Neuronal stem cell (in vitro differentiated cells): Measurements from ENCODE around the gene CCL4L2.
"Not testable (repeated sequence)": the region's sequence is repeated elsewhere in the genome, so short reads cannot be mapped to it uniquely, and the experiment has no call there.

Experiments
- DNase-seq: peaks from one replicate; pipeline ENCODE4 v3.0.0-alpha.2; 2013; ENCODE audit warnings: low spot score
- H2AFZ ChIP-seq: one replicate; pipeline ENCODE4 v1.6.1; 2013; ENCODE audit warnings: mild to moderate bottlenecking, low read length, inconsistent platforms
- H2AK5ac ChIP-seq: 2 replicates; pipeline ENCODE4 v1.6.1; 2013; ENCODE audit warnings: low read depth, mild to moderate bottlenecking, inconsistent platforms, low read length, moderate library complexity, mixed read lengths
- H2BK120ac ChIP-seq: 2 replicates; pipeline ENCODE4 v1.6.1; 2013; ENCODE audit warnings: low read depth, mild to moderate bottlenecking, inconsistent platforms, low read length, moderate library complexity, mixed read lengths
- H2BK12ac ChIP-seq: one replicate; pipeline ENCODE4 v1.6.1; 2013; ENCODE audit warnings: low read length, inconsistent platforms
- H2BK15ac ChIP-seq: 2 replicates; pipeline ENCODE4 v1.6.1; 2013; ENCODE audit warnings: mild to moderate bottlenecking, low read length, inconsistent platforms, mixed read lengths
- H2BK5ac ChIP-seq: one replicate; pipeline ENCODE4 v1.6.1; 2013; ENCODE audit warnings: inconsistent platforms, mild to moderate bottlenecking, low read length, moderate library complexity
- H3K14ac ChIP-seq: one replicate; pipeline ENCODE4 v1.6.1; 2013; ENCODE audit warnings: low read length, inconsistent platforms
- H3K18ac ChIP-seq: 2 replicates; pipeline ENCODE4 v1.6.1; 2013; ENCODE audit warnings: low read length, inconsistent platforms
- H3K23ac ChIP-seq: 2 replicates; pipeline ENCODE4 v1.6.1; 2013; ENCODE audit warnings: low read depth, mild to moderate bottlenecking, mixed read lengths, low read length, inconsistent platforms; ENCODE audit not compliant: poor library complexity
- H3K27ac ChIP-seq: replicated peaks from 3 replicates; pipeline ENCODE4 v1.5.1; 2013; ENCODE audit warnings: low read length, inconsistent platforms
- H3K27me3 ChIP-seq, 3 experiments: 2 replicates each; pipeline ENCODE4 v1.6.1; 2013; ENCODE audit warnings: low read length in 3 of 3, mild to moderate bottlenecking in 2 of 3, inconsistent platforms in 1 of 3, low read depth in 1 of 3, mixed read lengths in 1 of 3, moderate library complexity in 1 of 3; ENCODE audit not compliant: control insufficient read depth in 3 of 3, insufficient read depth in 3 of 3
- H3K36me3 ChIP-seq, 2 donors: replicated peaks in 1 of 2; 2 replicates each; pipeline ENCODE4 v1.6.1; 2013; ENCODE audit warnings: low read length in 2 of 2; ENCODE audit not compliant: control insufficient read depth in 2 of 2, insufficient read depth in 2 of 2
- H3K4ac ChIP-seq: 2 replicates; pipeline ENCODE4 v1.6.1; 2013; ENCODE audit warnings: inconsistent platforms, mild to moderate bottlenecking, low read length, moderate library complexity
- H3K4me1 ChIP-seq, 2 donors: 1 replicate in 1 of 2; 2 replicates in 1 of 2; pipeline ENCODE4 v1.6.1; 2013; ENCODE audit warnings: low read length in 2 of 2, low read depth in 1 of 2; ENCODE audit not compliant: control insufficient read depth in 2 of 2, insufficient read depth in 1 of 2
- H3K4me2 ChIP-seq: one replicate; pipeline ENCODE4 v1.6.1; 2013; ENCODE audit warnings: mild to moderate bottlenecking, low read length, inconsistent platforms; ENCODE audit not compliant: insufficient read depth, poor library complexity, severe bottlenecking
- H3K4me3 ChIP-seq, 2 donors: 2 replicates each; pipeline ENCODE4 v1.5.1; 2013; ENCODE audit warnings: low read length in 2 of 2, mild to moderate bottlenecking in 2 of 2, inconsistent platforms in 1 of 2, moderate library complexity in 1 of 2
- H3K79me1 ChIP-seq: one replicate; pipeline ENCODE4 v1.6.1; 2013; ENCODE audit warnings: low read depth, mild to moderate bottlenecking, inconsistent platforms, low read length, moderate library complexity
- H3K9ac ChIP-seq: one replicate; pipeline ENCODE4 v1.6.1; 2013; ENCODE audit warnings: mild to moderate bottlenecking, low read depth, low read length, inconsistent platforms; ENCODE audit not compliant: poor library complexity
- H3K9me3 ChIP-seq, 2 donors: replicated peaks in 1 of 2; 2 replicates each; pipeline versions ENCODE3 to v1.6.1; 2013; ENCODE audit warnings: low read length in 2 of 2, mild to moderate bottlenecking in 2 of 2, inconsistent platforms in 1 of 2, low read depth in 1 of 2, mixed read lengths in 1 of 2, moderate library complexity in 1 of 2; ENCODE audit not compliant: control insufficient read depth in 2 of 2, insufficient read depth in 1 of 2
- H4K8ac ChIP-seq: one replicate; pipeline ENCODE4 v1.6.1; 2013; ENCODE audit warnings: low read depth, mild to moderate bottlenecking, inconsistent platforms, low read length, moderate library complexity
- H4K91ac ChIP-seq: one replicate; pipeline ENCODE4 v1.6.1; 2013; ENCODE audit warnings: low read length, low read depth, mild to moderate bottlenecking, inconsistent platforms; ENCODE audit not compliant: poor library complexity
- WGBS, 2 donors: extraction: QIAGEN DNeasy Blood & Tissue Kit; methylation state at CpG; one replicate each; pipeline ENCODE4 v1.1.7; 2013; ENCODE audit warnings: missing lambda C conversion rate in 2 of 2, mixed read lengths in 1 of 2; ENCODE audit not compliant: insufficient read length in 2 of 2, insufficient replicate concordance in 1 of 2; ENCODE audit errors: extremely low coverage in 2 of 2; 5-methylcytosine and 5-hydroxymethylcytosine counted together

The CCL4L2 gene

DNA sequence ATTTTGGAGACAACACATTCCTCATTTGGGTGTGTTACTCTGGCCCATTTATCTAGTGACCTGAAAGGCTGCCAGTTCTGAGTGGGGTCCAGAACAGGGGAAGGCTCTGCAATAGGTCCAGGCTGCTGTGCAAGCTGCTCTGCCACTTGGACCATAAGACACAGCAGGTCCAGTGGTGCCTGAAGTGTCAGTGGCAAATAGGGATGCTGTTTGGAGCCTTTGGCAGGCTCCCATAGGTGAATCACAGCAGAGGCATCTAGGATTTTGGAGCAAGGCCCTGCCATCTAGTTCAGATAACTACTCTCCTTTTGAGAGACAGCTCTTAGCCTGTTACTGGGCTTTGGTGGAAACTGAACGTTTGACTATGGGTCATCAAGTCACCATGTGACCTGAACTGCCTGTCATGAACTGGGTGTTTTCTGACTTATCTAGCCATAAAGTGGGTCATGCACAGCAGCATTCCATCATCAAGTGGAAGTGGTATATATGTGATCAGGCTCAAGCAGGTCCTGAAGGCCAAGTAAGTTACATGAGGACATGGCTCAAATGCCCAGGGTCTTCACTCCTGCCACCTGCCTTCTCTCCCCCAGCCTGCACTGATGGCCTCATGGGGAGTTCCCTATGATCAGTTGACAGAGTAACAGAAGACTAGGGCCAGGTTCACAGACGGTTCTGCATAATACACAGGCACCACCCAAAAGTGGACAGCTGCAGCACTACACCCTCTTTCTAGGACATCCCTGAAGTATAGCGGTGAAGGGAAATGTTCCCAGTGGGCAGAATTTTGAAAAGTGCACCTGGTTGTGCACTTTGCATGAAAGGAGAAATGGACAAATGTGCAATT is 10.1 kb downstream of the CCL4L2 start:
- H2AFZ ChIP-seq, H4K91ac ChIP-seq, H2AK5ac ChIP-seq, H3K9ac ChIP-seq, H3K4ac ChIP-seq, DNase-seq, H2BK15ac ChIP-seq, H3K36me3 ChIP-seq, H2BK120ac ChIP-seq, H3K23ac ChIP-seq, H3K9me3 ChIP-seq, H3K4me3 ChIP-seq, H3K14ac ChIP-seq, H3K79me1 ChIP-seq, H3K18ac ChIP-seq, H4K8ac ChIP-seq, H3K27me3 ChIP-seq, H3K27ac ChIP-seq, H3K4me2 ChIP-seq, H3K4me1 ChIP-seq, H2BK5ac ChIP-seq, H2BK12ac ChIP-seq: not testable (repeated sequence)
- no CpG with 5 or more reads among the region's 3 CpGs for WGBS, 2 donors

DNA sequence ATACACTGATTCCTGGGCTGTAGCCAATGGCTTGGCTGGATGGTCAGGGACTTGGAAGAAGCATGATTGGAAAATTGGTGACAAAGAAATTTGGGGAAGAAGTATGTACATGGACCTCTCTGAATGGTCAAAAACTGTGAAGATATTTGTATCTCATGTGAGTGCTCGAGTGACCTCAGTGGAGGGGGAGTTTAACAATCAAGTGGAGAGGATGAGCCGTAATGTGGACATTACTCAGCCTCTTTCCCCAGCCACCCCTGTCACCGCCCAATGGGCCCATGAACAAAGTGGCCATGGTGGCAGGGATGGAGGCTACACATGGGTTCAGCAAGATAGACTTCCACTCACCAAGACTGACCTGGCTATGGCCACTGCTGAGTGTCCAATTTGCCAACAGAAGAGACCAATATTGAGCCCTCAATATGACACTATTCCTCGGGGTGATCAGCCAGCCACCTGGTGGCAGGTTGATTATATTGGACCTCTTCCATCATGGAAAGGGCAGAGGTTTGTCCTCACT is 10.8 kb downstream of the CCL4L2 start:
- not testable (repeated sequence) for DNase-seq, H3K4ac ChIP-seq, H3K14ac ChIP-seq, H3K4me3 ChIP-seq, H3K4me1 ChIP-seq, H4K8ac ChIP-seq, H2BK120ac ChIP-seq, H3K9me3 ChIP-seq, H2BK12ac ChIP-seq, H3K27ac ChIP-seq, H3K27me3 ChIP-seq, H2BK15ac ChIP-seq, H3K36me3 ChIP-seq, H3K79me1 ChIP-seq, H3K9ac ChIP-seq, H2AFZ ChIP-seq, H2BK5ac ChIP-seq, H3K18ac ChIP-seq, H3K4me2 ChIP-seq, H4K91ac ChIP-seq, H3K23ac ChIP-seq, H2AK5ac ChIP-seq
- no CpG with 5 or more reads among the region's 4 CpGs for WGBS, 2 donors

DNA sequence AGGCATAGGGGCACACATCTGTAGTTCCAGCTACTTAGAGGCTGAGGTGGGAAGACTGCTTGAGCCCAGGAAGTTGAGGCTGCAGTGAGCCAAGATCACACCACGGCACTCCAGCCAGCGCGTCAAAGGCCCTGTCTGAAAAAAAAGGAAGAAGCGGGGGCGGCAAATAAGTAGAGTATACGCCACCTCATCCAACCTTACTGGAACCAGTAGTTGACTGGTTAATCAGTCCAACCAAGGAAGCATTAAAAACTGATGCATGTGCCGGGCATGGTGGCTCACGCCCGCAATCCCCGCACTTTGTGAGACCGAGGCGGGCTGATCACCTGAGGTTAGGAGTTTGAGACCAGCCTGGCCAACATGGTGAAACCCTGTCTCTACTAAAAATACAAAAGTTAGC is 12.1 kb downstream of the CCL4L2 start:
- H2AFZ ChIP-seq, H3K23ac ChIP-seq, H3K9ac ChIP-seq, H3K36me3 ChIP-seq, H4K91ac ChIP-seq, DNase-seq, H3K4me1 ChIP-seq, H2BK15ac ChIP-seq, H3K27ac ChIP-seq, H2BK5ac ChIP-seq, H3K9me3 ChIP-seq, H3K14ac ChIP-seq, H3K27me3 ChIP-seq, H2BK12ac ChIP-seq, H4K8ac ChIP-seq, H3K4me3 ChIP-seq, H3K79me1 ChIP-seq, H2BK120ac ChIP-seq, H3K4ac ChIP-seq, H2AK5ac ChIP-seq, H3K4me2 ChIP-seq: not testable (repeated sequence)
- peak overlapping the region; percentile 27 for H3K18ac ChIP-seq
- WGBS, 2 donors, result no CpG with 5 or more reads among the region's 12 CpGs

DNA sequence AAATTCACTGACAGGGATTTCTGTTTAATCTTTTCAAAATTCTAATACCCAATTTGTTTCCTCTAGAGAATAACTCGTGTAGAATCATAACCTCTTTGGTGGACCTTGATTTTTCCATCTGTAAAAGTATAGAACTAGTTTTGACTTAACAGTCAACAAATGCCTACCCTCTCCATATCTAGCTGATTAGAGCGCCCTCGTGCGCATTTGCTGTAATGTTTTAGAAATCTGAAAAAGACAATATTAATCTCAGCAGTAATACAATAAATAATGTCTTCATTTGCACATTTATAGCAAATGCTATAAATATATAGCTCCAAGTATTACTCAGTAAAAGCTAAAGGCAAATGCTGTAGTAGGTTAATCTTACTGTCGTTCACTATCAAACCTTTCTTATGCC is 18.8 kb downstream of the CCL4L2 start:
- not testable (repeated sequence) for H3K27ac ChIP-seq, H3K23ac ChIP-seq, H3K9me3 ChIP-seq, H2AFZ ChIP-seq, H4K8ac ChIP-seq, H3K18ac ChIP-seq, H2BK15ac ChIP-seq, DNase-seq, H3K9ac ChIP-seq, H3K4ac ChIP-seq, H2BK12ac ChIP-seq, H3K27me3 ChIP-seq, H4K91ac ChIP-seq, H3K36me3 ChIP-seq, H3K79me1 ChIP-seq, H2BK120ac ChIP-seq, H2BK5ac ChIP-seq, H3K4me3 ChIP-seq, H2AK5ac ChIP-seq, H3K14ac ChIP-seq, H3K4me2 ChIP-seq, H3K4me1 ChIP-seq
- no CpG with 5 or more reads among the region's 5 CpGs for WGBS, 2 donors
